HL-60 (cell line): ENCODE results near the gene MRPL46.

Experiments
- GABPA ChIP-seq: IDR thresholded peaks from 2 replicates; pipeline ENCODE4 v1.6.1; 2012; ENCODE audit warnings: low read depth
- POLR2AphosphoS5 ChIP-seq: IDR thresholded peaks from 2 replicates; pipeline ENCODE4 v1.6.1; 2012; ENCODE audit warnings: low read depth
- SPI1 ChIP-seq: IDR thresholded peaks from 2 replicates; pipeline ENCODE4 v1.6.1; 2012; ENCODE audit warnings: low read depth, mild to moderate bottlenecking, borderline replicate concordance
- TF ChIP-seq, protein P1 (sequence below): IDR thresholded peaks from one replicate; pipeline ENCODE4 v1.5.1; 2011; ENCODE audit warnings: low read length, control low read depth, inconsistent platforms; ENCODE audit not compliant: insufficient read depth

DNA sequence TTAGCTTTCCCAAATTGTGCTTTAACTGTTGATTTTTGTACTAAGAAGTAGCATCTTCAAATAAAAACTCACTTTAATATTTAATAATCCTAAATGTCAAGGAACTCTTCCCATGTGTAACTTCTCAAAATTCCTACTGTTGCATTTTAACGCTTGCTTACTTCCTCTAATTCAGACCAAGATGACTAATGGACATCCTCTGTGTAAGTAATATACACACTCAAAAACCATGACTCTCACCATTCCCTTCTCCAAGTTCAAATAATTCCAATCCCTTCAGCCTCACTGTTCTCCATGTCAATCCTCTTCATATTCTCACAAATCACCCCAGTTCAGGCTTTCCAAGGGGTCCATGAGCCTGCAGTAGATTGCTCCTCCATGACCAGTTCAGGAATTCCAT, 13.0 kb downstream of the MRPL46 start:
- TF ChIP-seq POLR2AphosphoS5: no peak
- TF ChIP-seq, protein P1, sequence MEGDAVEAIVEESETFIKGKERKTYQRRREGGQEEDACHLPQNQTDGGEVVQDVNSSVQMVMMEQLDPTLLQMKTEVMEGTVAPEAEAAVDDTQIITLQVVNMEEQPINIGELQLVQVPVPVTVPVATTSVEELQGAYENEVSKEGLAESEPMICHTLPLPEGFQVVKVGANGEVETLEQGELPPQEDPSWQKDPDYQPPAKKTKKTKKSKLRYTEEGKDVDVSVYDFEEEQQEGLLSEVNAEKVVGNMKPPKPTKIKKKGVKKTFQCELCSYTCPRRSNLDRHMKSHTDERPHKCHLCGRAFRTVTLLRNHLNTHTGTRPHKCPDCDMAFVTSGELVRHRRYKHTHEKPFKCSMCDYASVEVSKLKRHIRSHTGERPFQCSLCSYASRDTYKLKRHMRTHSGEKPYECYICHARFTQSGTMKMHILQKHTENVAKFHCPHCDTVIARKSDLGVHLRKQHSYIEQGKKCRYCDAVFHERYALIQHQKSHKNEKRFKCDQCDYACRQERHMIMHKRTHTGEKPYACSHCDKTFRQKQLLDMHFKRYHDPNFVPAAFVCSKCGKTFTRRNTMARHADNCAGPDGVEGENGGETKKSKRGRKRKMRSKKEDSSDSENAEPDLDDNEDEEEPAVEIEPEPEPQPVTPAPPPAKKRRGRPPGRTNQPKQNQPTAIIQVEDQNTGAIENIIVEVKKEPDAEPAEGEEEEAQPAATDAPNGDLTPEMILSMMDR: no peak
- TF ChIP-seq SPI1: no peak
- no peak for TF ChIP-seq GABPA
